Mucosa of descending colon (tissue), 3 donors: ENCODE data around the gene MAPK7. TPM values are rescaled to one million over a fixed set of nuclear protein-coding genes. Genes with fewer than 3 reads are reported as not detected.

Experiments
- ATAC-seq: fragments of 200-7000 bp; cut with Tn5 transposase; one replicate; pipeline ENCODE4 v1.9.1; 2020; ENCODE audit warnings: mild to moderate bottlenecking, moderate library complexity
- DNase-seq, 3 donors: peaks; one replicate each; pipeline ENCODE4 v3.0.0-alpha.2; 2020
- H3K36me3 ChIP-seq: fragments of 200-600 bp; one replicate; pipeline ENCODE4 v1.8.0; 2021; ENCODE audit warnings: low read depth, mild to moderate bottlenecking
- H3K4me1 ChIP-seq: fragments of 200-600 bp; one replicate; pipeline ENCODE4 v1.8.0; 2021; ENCODE audit warnings: low read depth, mild to moderate bottlenecking
- H3K4me3 ChIP-seq: fragments of 200-600 bp; one replicate; pipeline ENCODE4 v1.8.0; 2021; ENCODE audit warnings: mild to moderate bottlenecking
- H3K9me3 ChIP-seq: fragments of 200-600 bp; one replicate; pipeline ENCODE4 v1.8.0; 2021; ENCODE audit warnings: mild to moderate bottlenecking
- CTCF ChIP-seq: fragments of 200-600 bp; IDR thresholded peaks from one replicate; pipeline ENCODE4 v1.8.0; 2022; ENCODE audit warnings: antibody characterized with exemption, mild to moderate bottlenecking
- intact Hi-C, 2 donors: fragments of 100-400 bp; cut with DNase I in 1 of 2; cut with micrococcal nuclease in 1 of 2; formaldehyde crosslinking; loops; one replicate each; pipeline versions ENCODE4 v1.11.0 to v1.11.1; 2022; cut with DNase I, micrococcal nuclease
- total RNA-seq, 3 donors: library from RNA; stranded (reverse); fragmentation: NEBNext Ultra II Directional in 2 of 3; extraction: Animal tissue kit (Norgen Biotek cat#: 25700) in 2 of 3; gene quantifications; one replicate each; pipeline versions ENCODE4 v1.2.1 to v1.2.4, GENCODE V29; 2021 to 2023
- donor health status: DM: no; HTN: no; CAD: no; lungs with moderate emphysema.
- donor health status: DM: no; HTN: no; CAD: no.
- donor health status: DM: no; HTN: yes; CAD: no.

MAPK7 gene
- total RNA-seq, 3 donors from 2014 or later: 36.9 to 48.6 (median 47.5) TPM

GRCh38 chr17:19418251-19418992 is 40.1 kb downstream of the MAPK7 start:
- no peak for TF ChIP-seq CTCF
- Histone ChIP-seq H3K4me3 (no peak overlapping the region), H3K9me3 (no peaks in the 10 kb centered on the region), H3K36me3 (no peaks in the 10 kb centered on the region), H3K4me1 (peaks cover 2% of the 10 kb centered on the region)
- peak; percentile 45 for ATAC-seq
- peak in 1 of 3 donors; percentile 25 for DNase-seq
- intact Hi-C loops: no loop called here

GRCh38 chr17:19421219-19421618 is 42.9 kb downstream of the MAPK7 start:
- H3K4me1 ChIP-seq: peaks cover 22% of the 10 kb centered on the region
- intact Hi-C loops: no loop called here
- DNase-seq (no peak), ATAC-seq (no peak)
- H3K36me3 ChIP-seq: no peaks in the 10 kb centered on the region
- no peak overlapping the region for H3K4me3 ChIP-seq
- H3K9me3 ChIP-seq: no peaks in the 10 kb centered on the region
- no peak for TF ChIP-seq CTCF

GRCh38 chr17:19421926-19422325 is 43.6 kb downstream of the MAPK7 start:
- Histone ChIP-seq H3K9me3 (no peaks in the 10 kb centered on the region), H3K4me3 (no peak overlapping the region), H3K36me3 (no peaks in the 10 kb centered on the region), H3K4me1 (peaks cover 26% of the 10 kb centered on the region)
- intact Hi-C loops: no loop called here
- ATAC-seq: no peak
- DNase-seq: no peak
- TF ChIP-seq CTCF: no peak

DNA sequence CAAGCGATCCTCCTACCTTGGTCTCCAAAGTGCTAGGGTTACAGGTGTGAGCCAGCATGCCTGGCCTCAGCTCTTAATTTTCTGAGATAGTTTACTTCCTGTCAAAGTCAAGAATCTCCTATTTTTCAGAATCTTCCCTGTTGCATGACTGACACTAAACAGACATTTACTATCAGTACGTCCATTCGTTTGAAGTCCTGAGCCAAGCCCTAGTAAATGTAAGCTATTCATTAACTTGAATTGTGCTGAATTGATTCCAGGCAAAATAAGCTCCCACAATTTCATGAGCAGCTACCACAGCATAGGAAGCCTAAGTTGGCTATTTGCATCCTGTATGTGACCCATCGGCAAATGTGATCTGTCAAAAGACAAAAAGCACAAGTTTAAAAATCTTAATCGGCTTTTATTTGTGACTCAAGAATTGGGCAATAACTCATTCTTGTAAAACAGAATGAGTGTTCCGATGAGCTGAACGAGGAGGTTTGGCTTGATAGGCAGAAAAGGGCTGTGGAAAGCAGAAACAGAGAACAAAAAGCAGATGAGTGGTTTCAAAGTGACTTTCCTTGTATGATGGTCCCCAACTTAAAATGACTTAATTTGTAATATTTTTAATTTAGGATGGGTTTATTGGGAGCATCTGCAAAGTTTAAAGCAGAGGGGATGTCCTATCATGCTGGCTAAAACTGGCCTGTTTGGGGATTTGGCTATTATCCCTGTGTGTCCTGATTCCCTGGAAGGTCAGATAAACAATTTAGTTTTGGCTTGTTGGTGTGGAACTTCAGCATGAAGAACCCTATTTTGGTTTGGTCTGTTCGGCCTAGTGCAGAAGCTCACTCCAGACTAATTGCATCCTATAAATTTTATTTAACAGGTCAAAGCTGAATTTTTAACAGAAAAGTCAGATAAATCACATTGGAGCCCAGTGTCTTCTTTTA is 46.9 kb downstream of the MAPK7 start:
- ATAC-seq (peak; percentile 94), DNase-seq (peak in 1 of 3 donors; percentile 51)
- H3K4me1 ChIP-seq: peaks cover 24% of the 10 kb centered on the region
- H3K9me3 ChIP-seq: no peaks in the 10 kb centered on the region
- H3K36me3 ChIP-seq: no peaks in the 10 kb centered on the region
- TF ChIP-seq CTCF: no peak
- intact Hi-C loops: no loop called here
- H3K4me3 ChIP-seq: no peak overlapping the region

DNA sequence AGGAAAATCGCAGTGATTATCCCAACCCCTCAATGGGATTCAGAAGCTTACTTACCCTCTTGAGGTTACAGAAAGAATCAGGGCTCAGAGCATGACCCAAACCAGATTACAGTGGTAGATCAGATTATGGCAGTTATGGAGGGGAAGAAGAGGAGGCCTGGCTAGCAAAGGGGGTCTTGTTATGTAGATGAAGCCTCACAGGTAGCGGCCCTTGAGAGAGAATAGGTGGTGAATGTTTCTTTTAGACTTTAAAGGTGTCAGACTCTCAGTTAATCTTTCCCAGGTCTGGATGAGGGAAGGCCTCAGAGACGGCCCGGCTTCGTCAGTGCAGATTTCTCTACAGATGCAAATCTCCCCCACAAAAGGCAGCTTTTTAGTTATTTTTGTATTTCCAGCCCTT is 48.3 kb downstream of the MAPK7 start:
- Histone ChIP-seq H3K4me3 (no peak overlapping the region), H3K9me3 (no peaks in the 10 kb centered on the region), H3K36me3 (no peaks in the 10 kb centered on the region), H3K4me1 (peaks cover 24% of the 10 kb centered on the region)
- intact Hi-C loops: no loop called here
- DNase-seq (no peak), ATAC-seq (no peak)
- no peak for TF ChIP-seq CTCF
